Measurements from ENCODE around the gene FAM120B.

FAM120B gene

GRCh38 chr6:170381562-170381961 lies 75.0 kb downstream of the FAM120B start:
- DNase-seq (ENCODE audit: low spot score) = no peak
- H3K27ac ChIP-seq = no peak overlapping the region
- CTCF ChIA-PET = no interaction called here
- POLR2A ChIA-PET (ENCODE audit: low non-redundant PET) = no interaction called here
- TF ChIP-seq CTCF (conservative IDR thresholded peaks at IDR 0.05; ENCODE audit: low read depth) = no peak

GRCh38 chr6:170383466-170384035 lies 77.0 kb downstream of the FAM120B start:
- no peak for DNase-seq (ENCODE audit: low spot score)
- no peak for TF ChIP-seq CTCF (conservative IDR thresholded peaks at IDR 0.05; ENCODE audit: low read depth)
- H3K27ac ChIP-seq = no peak overlapping the region
- ChIA-PET CTCF (interaction anchor here (0.5 to 0.6 kb wide), 2 partner anchors 68 to 1195 kb away, joined by 3 to 4 read pairs; no protein-coding TSS in a partner anchor), POLR2A (ENCODE audit: low non-redundant PET) (no interaction called here)

GRCh38 chr6:170385506-170385905 lies 78.9 kb downstream of the FAM120B start:
- H3K27ac ChIP-seq = no peak overlapping the region
- no peak for TF ChIP-seq CTCF (conservative IDR thresholded peaks at IDR 0.05; ENCODE audit: low read depth)
- CTCF ChIA-PET = no interaction called here
- POLR2A ChIA-PET (ENCODE audit: low non-redundant PET) = no interaction called here
- no peak for DNase-seq (ENCODE audit: low spot score)

- ChIA-PET CTCF (interaction anchor here (1.5 kb wide), 1 partner anchor 16 kb away, joined by 3 read pairs; no protein-coding TSS in a partner anchor), POLR2A (ENCODE audit: low non-redundant PET) (no interaction called here)
- no peak overlapping the region for H3K27ac ChIP-seq
- DNase-seq (ENCODE audit: low spot score) = no peak
- no peak for TF ChIP-seq CTCF (conservative IDR thresholded peaks at IDR 0.05; ENCODE audit: low read depth)
These were observed 81.6 kb downstream of the FAM120B start for GRCh38 chr6:170388113-170388512.

- DNase-seq (ENCODE audit: low spot score) = no peak
- no peak overlapping the region for H3K27ac ChIP-seq
- TF ChIP-seq CTCF (conservative IDR thresholded peaks at IDR 0.05; ENCODE audit: low read depth) = no peak
- POLR2A ChIA-PET (ENCODE audit: low non-redundant PET) = no interaction called here
- CTCF ChIA-PET = no interaction called here
These were observed 86.5 kb downstream of the FAM120B start for GRCh38 chr6:170393033-170393432.

GRCh38 chr6:170393807-170394399 lies 87.3 kb downstream of the FAM120B start:
- CTCF ChIA-PET = interaction anchor here (0.5 kb wide), 1 partner anchor 43 kb away, joined by 3 read pairs; no protein-coding TSS in a partner anchor
- no peak for TF ChIP-seq CTCF (conservative IDR thresholded peaks at IDR 0.05; ENCODE audit: low read depth)
- peak overlapping the region; percentile 32 for H3K27ac ChIP-seq
- DNase-seq (ENCODE audit: low spot score) = no peak
- POLR2A ChIA-PET (ENCODE audit: low non-redundant PET) = no interaction called here

All from RWPE1 (cell line).